ENCODE measurements around the gene CYP27A1. TPM values are rescaled to one million over a fixed set of nuclear protein-coding genes. Genes with fewer than 3 reads are reported as not detected.

Gene CYP27A1
- total and polyA plus RNA-seq, 4 donors: 10.3 to 49.0 (median 15.3) TPM

- Histone ChIP-seq H3K27ac (ENCODE audit: low read depth, low read length) (peak overlapping the region; percentile 94), H3K4me3 (ENCODE audit: low read depth, low read length) (no peak overlapping the region), H3K9me3 (ENCODE audit: control insufficient read depth, insufficient read depth, low read length) (no peaks in the 10 kb centered on the region), H3K36me3 (ENCODE audit: control insufficient read depth, insufficient read depth, low read length) (peaks cover 55% of the 10 kb centered on the region), H3K27me3 (ENCODE audit: control insufficient read depth, insufficient read depth, low read length) (no peaks in the 10 kb centered on the region), H3K4me1 (ENCODE audit: control insufficient read depth, insufficient read depth, low read length) (peaks cover 20% of the 10 kb centered on the region)
- 53% methylated on average over 7 of the region's 10 CpGs for WGBS (ENCODE audit: insufficient coverage)
- DNase-seq (ENCODE audit: low read depth in 4 of 6, low spot score in 6 of 6): peak; percentile 62 to 95 (median 78)
These were observed 36.1 kb upstream of the CYP27A1 start for GRCh38 chr2:218745559-218746469.

GRCh38 chr2:218746470-218746795 is 35.5 kb upstream of the CYP27A1 start:
- peaks cover 20% of the 10 kb centered on the region for H3K4me1 ChIP-seq (ENCODE audit: control insufficient read depth, insufficient read depth, low read length)
- H3K27ac ChIP-seq (ENCODE audit: low read depth, low read length): peak overlapping the region; percentile 94
- no peak overlapping the region for H3K4me3 ChIP-seq (ENCODE audit: low read depth, low read length)
- no CpG with 5 or more reads among the region's 1 CpG for WGBS (ENCODE audit: insufficient coverage)
- H3K27me3 ChIP-seq (ENCODE audit: control insufficient read depth, insufficient read depth, low read length): no peaks in the 10 kb centered on the region
- peaks cover 48% of the 10 kb centered on the region for H3K36me3 ChIP-seq (ENCODE audit: control insufficient read depth, insufficient read depth, low read length)
- H3K9me3 ChIP-seq (ENCODE audit: control insufficient read depth, insufficient read depth, low read length): no peaks in the 10 kb centered on the region
- no peak for DNase-seq (ENCODE audit: low read depth in 4 of 6, low spot score in 6 of 6)

GRCh38 chr2:218746960-218747359 is 35.0 kb upstream of the CYP27A1 start:
- Histone ChIP-seq H3K4me1 (ENCODE audit: control insufficient read depth, insufficient read depth, low read length) (peaks cover 20% of the 10 kb centered on the region), H3K36me3 (ENCODE audit: control insufficient read depth, insufficient read depth, low read length) (peaks cover 49% of the 10 kb centered on the region), H3K27ac (ENCODE audit: low read depth, low read length) (peak overlapping the region; percentile 94), H3K27me3 (ENCODE audit: control insufficient read depth, insufficient read depth, low read length) (no peaks in the 10 kb centered on the region), H3K9me3 (ENCODE audit: control insufficient read depth, insufficient read depth, low read length) (no peaks in the 10 kb centered on the region), H3K4me3 (ENCODE audit: low read depth, low read length) (no peak overlapping the region)
- 92% methylated on average over 4 of the region's 10 CpGs for WGBS (ENCODE audit: insufficient coverage)
- DNase-seq (ENCODE audit: low read depth in 4 of 6, low spot score in 6 of 6): no peak

GRCh38 chr2:218748741-218749441 is 33.1 kb upstream of the CYP27A1 start:
- Histone ChIP-seq H3K4me1 (ENCODE audit: control insufficient read depth, insufficient read depth, low read length) (peaks cover 20% of the 10 kb centered on the region), H3K27me3 (ENCODE audit: control insufficient read depth, insufficient read depth, low read length) (no peaks in the 10 kb centered on the region), H3K9me3 (ENCODE audit: control insufficient read depth, insufficient read depth, low read length) (no peaks in the 10 kb centered on the region), H3K27ac (ENCODE audit: low read depth, low read length) (no peak overlapping the region), H3K36me3 (ENCODE audit: control insufficient read depth, insufficient read depth, low read length) (peaks cover 68% of the 10 kb centered on the region), H3K4me3 (ENCODE audit: low read depth, low read length) (no peak overlapping the region)
- DNase-seq (ENCODE audit: low read depth in 4 of 6, low spot score in 6 of 6): no peak
- WGBS (ENCODE audit: insufficient coverage): 99% methylated on average over 5 of the region's 8 CpGs

- no peak overlapping the region for H3K27ac ChIP-seq (ENCODE audit: low read depth, low read length)
- no peak overlapping the region for H3K4me3 ChIP-seq (ENCODE audit: low read depth, low read length)
- H3K9me3 ChIP-seq (ENCODE audit: control insufficient read depth, insufficient read depth, low read length): no peaks in the 10 kb centered on the region
- H3K36me3 ChIP-seq (ENCODE audit: control insufficient read depth, insufficient read depth, low read length): peaks cover 57% of the 10 kb centered on the region
- 82% methylated on average over 2 of the region's 3 CpGs for WGBS (ENCODE audit: insufficient coverage)
- no peaks in the 10 kb centered on the region for H3K4me1 ChIP-seq (ENCODE audit: control insufficient read depth, insufficient read depth, low read length)
- peak in 1 of 6 donors; percentile 20 for DNase-seq (ENCODE audit: low read depth in 4 of 6, low spot score in 6 of 6)
- no peaks in the 10 kb centered on the region for H3K27me3 ChIP-seq (ENCODE audit: control insufficient read depth, insufficient read depth, low read length)
These were observed 27.7 kb upstream of the CYP27A1 start for GRCh38 chr2:218754201-218754600.

GRCh38 chr2:218754781-218755180 is 27.2 kb upstream of the CYP27A1 start:
- peaks cover 51% of the 10 kb centered on the region for H3K36me3 ChIP-seq (ENCODE audit: control insufficient read depth, insufficient read depth, low read length)
- WGBS (ENCODE audit: insufficient coverage): 90% methylated on average over 5 of the region's 7 CpGs

GRCh38 chr2:218755198-218755566 is 26.8 kb upstream of the CYP27A1 start:
- DNase-seq (ENCODE audit: low read depth in 4 of 6, low spot score in 6 of 6): no peak
- 100% methylated on average over 2 of the region's 3 CpGs for WGBS (ENCODE audit: insufficient coverage)
- Histone ChIP-seq H3K36me3 (ENCODE audit: control insufficient read depth, insufficient read depth, low read length) (peaks cover 47% of the 10 kb centered on the region), H3K9me3 (ENCODE audit: control insufficient read depth, insufficient read depth, low read length) (no peaks in the 10 kb centered on the region), H3K4me3 (ENCODE audit: low read depth, low read length) (no peak overlapping the region), H3K27me3 (ENCODE audit: control insufficient read depth, insufficient read depth, low read length) (no peaks in the 10 kb centered on the region), H3K4me1 (ENCODE audit: control insufficient read depth, insufficient read depth, low read length) (no peaks in the 10 kb centered on the region), H3K27ac (ENCODE audit: low read depth, low read length) (no peak overlapping the region)

More at GRCh38 chr2:218754781-218755180, 27.2 kb upstream of the CYP27A1 start:
- DNase-seq (ENCODE audit: low read depth in 4 of 6, low spot score in 6 of 6): no peak
- Histone ChIP-seq H3K9me3 (ENCODE audit: control insufficient read depth, insufficient read depth, low read length) (no peaks in the 10 kb centered on the region), H3K27me3 (ENCODE audit: control insufficient read depth, insufficient read depth, low read length) (no peaks in the 10 kb centered on the region), H3K4me3 (ENCODE audit: low read depth, low read length) (no peak overlapping the region), H3K27ac (ENCODE audit: low read depth, low read length) (no peak overlapping the region), H3K4me1 (ENCODE audit: control insufficient read depth, insufficient read depth, low read length) (no peaks in the 10 kb centered on the region)

- H3K4me3 ChIP-seq (ENCODE audit: low read depth, low read length): no peak overlapping the region
- WGBS (ENCODE audit: insufficient coverage): 92% methylated on average over 8 of the region's 10 CpGs
- H3K36me3 ChIP-seq (ENCODE audit: control insufficient read depth, insufficient read depth, low read length): peaks cover 41% of the 10 kb centered on the region
- no peaks in the 10 kb centered on the region for H3K4me1 ChIP-seq (ENCODE audit: control insufficient read depth, insufficient read depth, low read length)
- no peaks in the 10 kb centered on the region for H3K27me3 ChIP-seq (ENCODE audit: control insufficient read depth, insufficient read depth, low read length)
- no peak overlapping the region for H3K27ac ChIP-seq (ENCODE audit: low read depth, low read length)
- DNase-seq (ENCODE audit: low read depth in 4 of 6, low spot score in 6 of 6): no peak
- H3K9me3 ChIP-seq (ENCODE audit: control insufficient read depth, insufficient read depth, low read length): no peaks in the 10 kb centered on the region
These were observed 26.2 kb upstream of the CYP27A1 start for GRCh38 chr2:218755567-218756404.

- no peaks in the 10 kb centered on the region for H3K27me3 ChIP-seq (ENCODE audit: control insufficient read depth, insufficient read depth, low read length)
- H3K4me3 ChIP-seq (ENCODE audit: low read depth, low read length): no peak overlapping the region
- H3K36me3 ChIP-seq (ENCODE audit: control insufficient read depth, insufficient read depth, low read length): peaks cover 39% of the 10 kb centered on the region
- 100% methylated on average over 1 of the region's 6 CpGs for WGBS (ENCODE audit: insufficient coverage)
- DNase-seq (ENCODE audit: low read depth in 4 of 6, low spot score in 6 of 6): no peak
- no peak overlapping the region for H3K27ac ChIP-seq (ENCODE audit: low read depth, low read length)
- no peaks in the 10 kb centered on the region for H3K9me3 ChIP-seq (ENCODE audit: control insufficient read depth, insufficient read depth, low read length)
- no peaks in the 10 kb centered on the region for H3K4me1 ChIP-seq (ENCODE audit: control insufficient read depth, insufficient read depth, low read length)
These were observed 25.2 kb upstream of the CYP27A1 start for GRCh38 chr2:218756599-218757377.
